Measurements from ENCODE around the gene TRMT5. TPM values are rescaled to one million over a fixed set of nuclear protein-coding genes. Genes with fewer than 3 reads are reported as not detected.

Gene TRMT5
- total and polyA plus RNA-seq, 5 donors from 2014 or later = 2.8 to 9.2 (median 6.3) TPM

- no peak for DNase-seq
- no peak overlapping the region for H3K4me3 ChIP-seq (ENCODE audit: low read depth, low read length)
- H3K27me3 ChIP-seq (ENCODE audit: control insufficient read depth, insufficient read depth, low read length) = no peaks in the 10 kb centered on the region
- H3K4me1 Mint-ChIP-seq = peaks cover 0 to 5% (median 2%) of the 10 kb centered on the region in 4 donors
- no peaks in the 10 kb centered on the region for H3K36me3 ChIP-seq (ENCODE audit: control insufficient read depth, insufficient read depth, low read length)
- H3K4me3 Mint-ChIP-seq = no peak overlapping the region
- peaks cover 22% of the 10 kb centered on the region for H3K36me3 Mint-ChIP-seq
- H3K27me3 Mint-ChIP-seq = no peaks in the 10 kb centered on the region
- peaks cover 0 to 10% (median 6%) of the 10 kb centered on the region in 7 donors for H3K9me3 Mint-ChIP-seq
- no peak for ATAC-seq (ENCODE audit: low read depth in 2 of 2)
- no peak overlapping the region for H3K27ac ChIP-seq (ENCODE audit: insufficient read depth, low read length, poor library complexity, severe bottlenecking)
- peaks cover 5 to 9% of the 10 kb centered on the region in 2 experiments for H3K9me3 ChIP-seq (ENCODE audit: control insufficient read depth in 2 of 2, low read length in 2 of 2)
- no peaks in the 10 kb centered on the region for H3K4me1 ChIP-seq (ENCODE audit: control insufficient read depth, insufficient read depth, low read length, poor library complexity, severe bottlenecking)
- H3K27ac Mint-ChIP-seq = no peak overlapping the region
Measured at GRCh38 chr14:60963761-60964160, 17.1 kb downstream of the TRMT5 start.

- no peaks in the 10 kb centered on the region for H3K36me3 ChIP-seq (ENCODE audit: control insufficient read depth, insufficient read depth, low read length)
- H3K9me3 ChIP-seq (ENCODE audit: control insufficient read depth in 2 of 2, low read length in 2 of 2) = peaks cover 31 to 36% of the 10 kb centered on the region in 2 experiments
- H3K36me3 Mint-ChIP-seq = peaks cover 39% of the 10 kb centered on the region
Measured at GRCh38 chr14:60958146-60958545, 22.7 kb downstream of the TRMT5 start.

DNA sequence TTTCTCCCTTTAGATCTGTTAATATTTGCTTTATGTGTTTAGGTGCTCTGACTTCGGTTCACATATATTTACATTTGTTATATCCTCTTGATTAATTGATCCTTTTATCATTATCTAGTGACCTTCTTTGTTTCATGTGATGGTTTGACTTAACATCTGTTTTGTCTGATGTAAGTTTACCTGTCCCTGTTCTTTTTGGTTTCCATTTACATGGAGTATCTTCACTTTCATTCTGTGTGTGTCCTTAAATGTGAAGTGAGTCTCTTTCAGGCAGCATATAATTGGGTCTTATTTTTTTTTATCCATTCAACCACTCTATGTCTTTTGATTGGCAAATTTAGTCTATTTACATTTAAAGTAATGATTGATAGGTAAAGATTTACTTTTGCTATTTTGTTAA, 24.2 kb downstream of the TRMT5 start:
- no peaks in the 10 kb centered on the region for H3K27me3 ChIP-seq (ENCODE audit: control insufficient read depth, insufficient read depth, low read length)
- ATAC-seq (ENCODE audit: low read depth in 2 of 2) (no peak), DNase-seq (no peak)
- H3K9me3 ChIP-seq (ENCODE audit: control insufficient read depth in 2 of 2, low read length in 2 of 2) = peaks cover 31 to 36% of the 10 kb centered on the region in 2 experiments
- no peak overlapping the region for H3K4me3 ChIP-seq (ENCODE audit: low read depth, low read length)
- Mint-ChIP-seq H3K36me3 (peaks cover 39% of the 10 kb centered on the region), H3K27ac (no peak overlapping the region), H3K9me3 (peaks cover 1 to 40% (median 20%) of the 10 kb centered on the region in 7 donors), H3K4me3 (no peak overlapping the region), H3K4me1 (peaks cover 0 to 9% (median 2%) of the 10 kb centered on the region in 4 donors), H3K27me3 (no peaks in the 10 kb centered on the region)
- H3K27ac ChIP-seq (ENCODE audit: insufficient read depth, low read length, poor library complexity, severe bottlenecking) = no peak overlapping the region
- H3K4me1 ChIP-seq (ENCODE audit: control insufficient read depth, insufficient read depth, low read length, poor library complexity, severe bottlenecking) = no peaks in the 10 kb centered on the region
- H3K36me3 ChIP-seq (ENCODE audit: control insufficient read depth, insufficient read depth, low read length) = no peaks in the 10 kb centered on the region

More at GRCh38 chr14:60958146-60958545, 22.7 kb downstream of the TRMT5 start:
- peaks cover 0 to 9% (median 2%) of the 10 kb centered on the region in 4 donors for H3K4me1 Mint-ChIP-seq
- H3K4me3 ChIP-seq (ENCODE audit: low read depth, low read length) = no peak overlapping the region
- peaks cover 1 to 40% (median 20%) of the 10 kb centered on the region in 7 donors for H3K9me3 Mint-ChIP-seq
- H3K27me3 ChIP-seq (ENCODE audit: control insufficient read depth, insufficient read depth, low read length) = no peaks in the 10 kb centered on the region
- H3K4me1 ChIP-seq (ENCODE audit: control insufficient read depth, insufficient read depth, low read length, poor library complexity, severe bottlenecking) = no peaks in the 10 kb centered on the region
- DNase-seq (no peak), ATAC-seq (ENCODE audit: low read depth in 2 of 2) (no peak)
- no peak overlapping the region for H3K27ac Mint-ChIP-seq
- no peak overlapping the region for H3K4me3 Mint-ChIP-seq
- no peaks in the 10 kb centered on the region for H3K27me3 Mint-ChIP-seq
- H3K27ac ChIP-seq (ENCODE audit: insufficient read depth, low read length, poor library complexity, severe bottlenecking) = no peak overlapping the region

GRCh38 chr14:60956202-60956601, 24.7 kb downstream of the TRMT5 start:
- Histone ChIP-seq H3K36me3 (ENCODE audit: control insufficient read depth, insufficient read depth, low read length) (no peaks in the 10 kb centered on the region), H3K27me3 (ENCODE audit: control insufficient read depth, insufficient read depth, low read length) (no peaks in the 10 kb centered on the region), H3K27ac (ENCODE audit: insufficient read depth, low read length, poor library complexity, severe bottlenecking) (no peak overlapping the region), H3K9me3 (ENCODE audit: control insufficient read depth in 2 of 2, low read length in 2 of 2) (peaks cover 31 to 36% of the 10 kb centered on the region in 2 experiments), H3K4me1 (ENCODE audit: control insufficient read depth, insufficient read depth, low read length, poor library complexity, severe bottlenecking) (no peaks in the 10 kb centered on the region), H3K4me3 (ENCODE audit: low read depth, low read length) (no peak overlapping the region)
- Mint-ChIP-seq H3K4me3 (no peak overlapping the region), H3K4me1 (peaks cover 0 to 9% (median 1%) of the 10 kb centered on the region in 4 donors), H3K27ac (no peak overlapping the region), H3K27me3 (no peaks in the 10 kb centered on the region), H3K9me3 (peaks cover 1 to 40% (median 20%) of the 10 kb centered on the region in 7 donors), H3K36me3 (peaks cover 39% of the 10 kb centered on the region)
- no peak for ATAC-seq (ENCODE audit: low read depth in 2 of 2)
- DNase-seq = no peak

DNA sequence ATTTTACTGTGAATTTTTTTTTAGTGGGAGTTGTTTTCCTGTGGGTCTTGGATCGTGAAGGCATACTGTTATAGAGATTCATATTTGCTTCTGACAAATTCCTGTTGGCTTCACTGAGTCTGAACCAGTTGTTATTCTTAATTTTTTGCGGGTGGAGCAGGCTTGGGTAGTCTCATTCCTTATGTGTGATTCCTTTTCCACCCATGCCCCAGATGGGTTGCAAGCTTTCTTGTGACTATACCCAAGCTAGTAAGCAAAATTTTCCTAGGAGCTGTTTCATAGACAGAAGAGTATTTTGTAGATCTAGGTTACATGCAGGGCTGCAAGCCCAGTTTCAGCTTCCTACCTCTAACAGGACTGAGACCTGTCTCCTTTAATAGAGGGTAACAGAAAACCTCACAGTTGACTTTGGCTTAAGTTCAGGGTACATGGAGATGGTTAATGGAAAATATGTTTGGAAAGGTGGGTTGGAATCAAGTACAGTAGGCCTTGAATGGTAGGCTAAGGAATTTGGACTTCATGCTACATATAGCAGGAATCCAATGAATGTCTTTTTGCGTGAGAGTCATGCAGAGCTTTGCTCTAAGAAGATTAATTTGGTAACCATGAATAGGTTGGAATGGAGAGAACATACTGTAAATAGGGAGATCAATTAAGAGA, 29.0 kb downstream of the TRMT5 start:
- Histone ChIP-seq H3K4me1 (ENCODE audit: control insufficient read depth, insufficient read depth, low read length, poor library complexity, severe bottlenecking) (no peaks in the 10 kb centered on the region), H3K27me3 (ENCODE audit: control insufficient read depth, insufficient read depth, low read length) (no peaks in the 10 kb centered on the region), H3K9me3 (ENCODE audit: control insufficient read depth in 2 of 2, low read length in 2 of 2) (peaks cover 9 to 15% of the 10 kb centered on the region in 2 experiments), H3K36me3 (ENCODE audit: control insufficient read depth, insufficient read depth, low read length) (no peaks in the 10 kb centered on the region), H3K4me3 (ENCODE audit: low read depth, low read length) (no peak overlapping the region), H3K27ac (ENCODE audit: insufficient read depth, low read length, poor library complexity, severe bottlenecking) (no peak overlapping the region)
- Mint-ChIP-seq H3K4me3 (no peak overlapping the region), H3K4me1 (peaks cover 0 to 2% (median 0%) of the 10 kb centered on the region in 4 donors), H3K27me3 (no peaks in the 10 kb centered on the region), H3K36me3 (peaks cover 22% of the 10 kb centered on the region), H3K9me3 (peaks cover 0 to 18% (median 11%) of the 10 kb centered on the region in 7 donors), H3K27ac (no peak overlapping the region)
- no peak for DNase-seq
- ATAC-seq (ENCODE audit: low read depth in 2 of 2) = no peak

GRCh38 chr14:60946773-60947172, 34.1 kb downstream of the TRMT5 start:
- Mint-ChIP-seq H3K4me1 (peaks cover 0 to 10% (median 3%) of the 10 kb centered on the region in 4 donors), H3K27me3 (no peaks in the 10 kb centered on the region), H3K27ac (no peak overlapping the region), H3K4me3 (no peak overlapping the region), H3K9me3 (no peaks in the 10 kb centered on the region), H3K36me3 (peaks cover 15% of the 10 kb centered on the region)
- Histone ChIP-seq H3K27ac (ENCODE audit: insufficient read depth, low read length, poor library complexity, severe bottlenecking) (no peak overlapping the region), H3K9me3 (ENCODE audit: control insufficient read depth in 2 of 2, low read length in 2 of 2) (no peaks in the 10 kb centered on the region), H3K36me3 (ENCODE audit: control insufficient read depth, insufficient read depth, low read length) (no peaks in the 10 kb centered on the region), H3K27me3 (ENCODE audit: control insufficient read depth, insufficient read depth, low read length) (no peaks in the 10 kb centered on the region), H3K4me1 (ENCODE audit: control insufficient read depth, insufficient read depth, low read length, poor library complexity, severe bottlenecking) (no peaks in the 10 kb centered on the region), H3K4me3 (ENCODE audit: low read depth, low read length) (no peak overlapping the region)
- no peak for DNase-seq
- no peak for ATAC-seq (ENCODE audit: low read depth in 2 of 2)

DNA sequence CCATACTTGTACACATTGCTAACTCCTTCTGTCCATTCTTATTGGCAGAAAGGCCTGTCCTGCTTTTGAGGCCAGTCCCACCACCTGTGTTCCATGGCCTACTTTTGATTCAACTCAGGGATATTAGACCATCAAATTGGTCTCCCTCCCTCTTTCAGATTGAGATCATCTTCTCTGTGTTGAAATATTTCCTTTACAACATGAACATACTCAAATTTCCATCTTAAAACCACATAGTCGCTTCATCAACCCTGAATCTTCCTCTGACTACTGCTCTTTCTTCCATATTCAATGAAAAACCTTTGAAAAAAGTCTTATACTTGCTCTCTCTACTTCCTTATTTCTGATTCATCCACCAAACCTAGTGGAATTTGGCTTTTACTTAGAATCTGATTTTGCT, 34.9 kb downstream of the TRMT5 start:
- Histone ChIP-seq H3K27me3 (ENCODE audit: control insufficient read depth, insufficient read depth, low read length) (no peaks in the 10 kb centered on the region), H3K36me3 (ENCODE audit: control insufficient read depth, insufficient read depth, low read length) (no peaks in the 10 kb centered on the region), H3K4me3 (ENCODE audit: low read depth, low read length) (no peak overlapping the region), H3K9me3 (ENCODE audit: control insufficient read depth in 2 of 2, low read length in 2 of 2) (no peaks in the 10 kb centered on the region), H3K27ac (ENCODE audit: insufficient read depth, low read length, poor library complexity, severe bottlenecking) (no peak overlapping the region), H3K4me1 (ENCODE audit: control insufficient read depth, insufficient read depth, low read length, poor library complexity, severe bottlenecking) (no peaks in the 10 kb centered on the region)
- no peak for DNase-seq
- no peaks in the 10 kb centered on the region for H3K27me3 Mint-ChIP-seq
- H3K4me1 Mint-ChIP-seq = peaks cover 0 to 10% (median 3%) of the 10 kb centered on the region in 4 donors
- peaks cover 19% of the 10 kb centered on the region for H3K36me3 Mint-ChIP-seq
- H3K27ac Mint-ChIP-seq = no peak overlapping the region
- ATAC-seq (ENCODE audit: low read depth in 2 of 2) = no peak
- no peak overlapping the region for H3K4me3 Mint-ChIP-seq
- no peaks in the 10 kb centered on the region for H3K9me3 Mint-ChIP-seq

DNA sequence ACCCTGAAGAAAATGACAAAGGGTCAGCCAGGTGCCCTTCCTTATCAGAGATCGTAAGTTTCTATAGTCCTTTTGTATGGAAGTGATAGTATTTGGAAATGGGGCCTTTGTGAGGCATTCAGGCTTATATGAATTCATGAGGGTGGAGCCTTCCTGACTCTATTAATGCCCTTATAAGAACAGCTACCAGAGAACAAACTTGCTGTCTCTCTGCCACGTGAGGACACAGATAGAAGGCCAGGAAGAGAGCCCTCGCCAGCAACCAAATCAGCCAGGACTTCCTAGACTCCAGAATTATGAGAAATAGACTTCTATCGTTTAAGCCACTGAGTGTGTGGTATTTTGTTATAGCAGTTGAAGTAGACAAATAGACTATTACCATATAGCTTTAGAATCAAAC, 36.7 kb downstream of the TRMT5 start:
- no peak overlapping the region for H3K4me3 Mint-ChIP-seq
- H3K27me3 Mint-ChIP-seq = no peaks in the 10 kb centered on the region
- H3K27ac ChIP-seq (ENCODE audit: insufficient read depth, low read length, poor library complexity, severe bottlenecking) = no peak overlapping the region
- no peak for ATAC-seq (ENCODE audit: low read depth in 2 of 2)
- H3K4me1 Mint-ChIP-seq = peaks cover 0 to 10% (median 4%) of the 10 kb centered on the region in 4 donors
- no peak overlapping the region for H3K4me3 ChIP-seq (ENCODE audit: low read depth, low read length)
- H3K9me3 Mint-ChIP-seq = peaks cover 0 to under 1% (median 0%) of the 10 kb centered on the region in 7 donors
- no peak overlapping the region for H3K27ac Mint-ChIP-seq
- H3K27me3 ChIP-seq (ENCODE audit: control insufficient read depth, insufficient read depth, low read length) = no peaks in the 10 kb centered on the region
- no peaks in the 10 kb centered on the region for H3K9me3 ChIP-seq (ENCODE audit: control insufficient read depth in 2 of 2, low read length in 2 of 2)
- no peaks in the 10 kb centered on the region for H3K36me3 ChIP-seq (ENCODE audit: control insufficient read depth, insufficient read depth, low read length)
- DNase-seq = no peak
- peaks cover 19% of the 10 kb centered on the region for H3K36me3 Mint-ChIP-seq
- H3K4me1 ChIP-seq (ENCODE audit: control insufficient read depth, insufficient read depth, low read length, poor library complexity, severe bottlenecking) = no peaks in the 10 kb centered on the region

Data from CD4-positive, CD25-positive, alpha-beta regulatory T cell (primary cell).